Inferior parietal cortex (tissue), 1 donor: ENCODE results near the gene PRXL2B.
A peak's percentile ranks its signal among the peaks of the same experiment; 100 is the strongest.
"Not testable (repeated sequence)": the region's sequence is repeated elsewhere in the genome, so short reads cannot be mapped to it uniquely, and the experiment has no call there.

Experiments
- DNase-seq: peaks from one replicate; pipeline ENCODE4 v3.0.0-alpha.2; 2016; ENCODE audit errors: extremely low spot score

The PRXL2B gene

GRCh38 chr1:2586154-2587070 lies at the start of gene PRXL2B:
PRXL2B (plus strand) TSS chr1:2586777; CDS start chr1:2586886, 109 bp downstream.
- peak; percentile 95 for DNase-seq

GRCh38 chr1:2537784-2538115 lies 48.8 kb upstream of the PRXL2B start:
- DNase-seq: no peak

GRCh38 chr1:2538376-2538775 lies 48.2 kb upstream of the PRXL2B start:
- no peak for DNase-seq

GRCh38 chr1:2538872-2539271 lies 47.7 kb upstream of the PRXL2B start:
- DNase-seq: no peak

- no peak for DNase-seq
Measured at GRCh38 chr1:2539312-2539907, 47.2 kb upstream of the PRXL2B start.

- no peak for DNase-seq
Measured at GRCh38 chr1:2540816-2541492, 45.6 kb upstream of the PRXL2B start.

- DNase-seq: peak; percentile 23
Measured at GRCh38 chr1:2541619-2542245, 44.8 kb upstream of the PRXL2B start.

GRCh38 chr1:2542246-2542915 lies 44.2 kb upstream of the PRXL2B start:
- DNase-seq: no peak

- peak; percentile 43 for DNase-seq
Measured at GRCh38 chr1:2543543-2544092, 43.0 kb upstream of the PRXL2B start.

- no peak for DNase-seq
Measured at GRCh38 chr1:2544093-2544874, 42.3 kb upstream of the PRXL2B start.

GRCh38 chr1:2544875-2545640 lies 41.5 kb upstream of the PRXL2B start:
- DNase-seq: no peak

GRCh38 chr1:2545754-2546514 lies 40.6 kb upstream of the PRXL2B start:
- peak; percentile 58 for DNase-seq

- DNase-seq: peak; percentile 53
Measured at GRCh38 chr1:2546515-2547209, 39.9 kb upstream of the PRXL2B start.

GRCh38 chr1:2547210-2548067 lies 39.1 kb upstream of the PRXL2B start:
- no peak for DNase-seq

- peak; percentile 78 for DNase-seq
Measured at GRCh38 chr1:2548068-2548589, 38.4 kb upstream of the PRXL2B start.

- DNase-seq: not testable (repeated sequence)
Measured at GRCh38 chr1:2549367-2550029, 37.1 kb upstream of the PRXL2B start.
